GM23338 (cell line): ENCODE results near the gene DYNC2H1. TPM values are rescaled to one million over a fixed set of nuclear protein-coding genes. Genes with fewer than 3 reads are reported as not detected.

ENCODE experiments used
- ATAC-seq: fragments of 200-7000 bp; cut with Tn5 transposase; 3 replicates; pipeline ENCODE4 v1.9.1; 2020
- DNase-seq: peaks from one replicate; pipeline ENCODE4 v3.0.0-alpha.2; 2015; ENCODE audit warnings: low spot score
- H2AFZ ChIP-seq: fragments of 200-600 bp; sonication (generic); 2 replicates; pipeline ENCODE4 v1.8.0; 2016; ENCODE audit warnings: antibody characterized with exemption, mild to moderate bottlenecking, moderate library complexity
- H3F3A ChIP-seq: fragments of 200-600 bp; sonication (generic); replicated peaks from 2 replicates; pipeline ENCODE4 v1.8.0; 2017; ENCODE audit warnings: antibody characterized with exemption, mixed run types, low read depth
- H3K27ac ChIP-seq: fragments of 200-600 bp; sonication (generic); 2 replicates; pipeline ENCODE4 v1.6.1; 2016; ENCODE audit warnings: low read depth
- H3K27me3 ChIP-seq: fragments of 200-600 bp; sonication (generic); 2 replicates; pipeline ENCODE4 v1.8.0; 2016; ENCODE audit warnings: mild to moderate bottlenecking, mixed run types, moderate library complexity; ENCODE audit not compliant: insufficient read depth
- H3K36me3 ChIP-seq: fragments of 200-600 bp; sonication (generic); 2 replicates; pipeline ENCODE4 v1.8.0; 2016; ENCODE audit warnings: mild to moderate bottlenecking; ENCODE audit not compliant: insufficient read depth
- H3K4me1 ChIP-seq: fragments of 200-600 bp; sonication (generic); 2 replicates; pipeline ENCODE4 v1.8.0; 2016; ENCODE audit warnings: mild to moderate bottlenecking, moderate library complexity; ENCODE audit not compliant: insufficient read depth
- H3K4me2 ChIP-seq: fragments of 200-600 bp; sonication (generic); 2 replicates; pipeline ENCODE4 v1.7.1; 2017; ENCODE audit warnings: mixed run types
- H3K4me3 ChIP-seq: fragments of 200-600 bp; sonication (generic); 2 replicates; pipeline ENCODE4 v1.6.1; 2016; ENCODE audit warnings: mixed run types
- H3K79me2 ChIP-seq: fragments of 200-600 bp; sonication (generic); replicated peaks from 2 replicates; pipeline ENCODE4 v1.8.0; 2017; ENCODE audit warnings: mild to moderate bottlenecking; ENCODE audit not compliant: insufficient read depth
- H3K9me2 ChIP-seq: fragments of 200-600 bp; sonication (generic); 2 replicates; pipeline ENCODE4 v1.8.0; 2017; ENCODE audit not compliant: insufficient read depth
- H4K20me1 ChIP-seq: fragments of 200-600 bp; sonication (generic); replicated peaks from 2 replicates; pipeline ENCODE4 v1.8.0; 2017; ENCODE audit warnings: mild to moderate bottlenecking; ENCODE audit not compliant: insufficient read depth
- H3K27ac Mint-ChIP-seq: 2 replicates; pipeline ENCODE4 v1.8.0; 2020; ENCODE audit warnings: inconsistent platforms, mild to moderate bottlenecking, moderate library complexity, mixed read lengths
- H3K27me3 Mint-ChIP-seq: 3 replicates; pipeline ENCODE4 v1.8.0; 2022; ENCODE audit warnings: low read depth, mild to moderate bottlenecking, moderate library complexity, mixed read lengths, inconsistent platforms; ENCODE audit not compliant: insufficient read depth, poor library complexity
- H3K36me3 Mint-ChIP-seq: 3 replicates; pipeline ENCODE4 v1.8.0; 2021; ENCODE audit warnings: low read depth, mild to moderate bottlenecking, inconsistent platforms, moderate library complexity, mixed read lengths
- H3K4me1 Mint-ChIP-seq: 3 replicates; pipeline ENCODE4 v1.8.0; 2020; ENCODE audit warnings: mild to moderate bottlenecking, inconsistent platforms, mixed read lengths
- H3K4me3 Mint-ChIP-seq: 3 replicates; pipeline ENCODE4 v1.8.0; 2021; ENCODE audit warnings: moderate library complexity, mild to moderate bottlenecking, inconsistent platforms, mixed read lengths
- H3K9me3 Mint-ChIP-seq: 3 replicates; pipeline ENCODE4 v1.8.0; 2020; ENCODE audit warnings: moderate library complexity, mild to moderate bottlenecking, inconsistent platforms, mixed read lengths
- CREB1 ChIP-seq: fragments of 250-450 bp; sonication (Bioruptor Pico); IDR thresholded peaks from 2 replicates; pipeline ENCODE4 v1.5.0; 2020; ENCODE audit warnings: low read depth, mild to moderate bottlenecking, moderate library complexity
- EZH2phosphoT487 ChIP-seq: fragments of 200-600 bp; sonication (generic); IDR thresholded peaks from one replicate; pipeline ENCODE4 v1.8.1; 2018; ENCODE audit warnings: antibody characterized with exemption; ENCODE audit not compliant: unreplicated experiment
- JUNB ChIP-seq: IDR thresholded peaks from one replicate; pipeline ENCODE4 v1.6.1; 2016; ENCODE audit warnings: antibody characterized with exemption; ENCODE audit not compliant: unreplicated experiment
- NANOG ChIP-seq: IDR thresholded peaks from 2 replicates; pipeline ENCODE4 v1.6.1; 2016; ENCODE audit warnings: antibody characterized with exemption, borderline replicate concordance
- STAT1 ChIP-seq: IDR thresholded peaks from one replicate; pipeline ENCODE4 v1.6.1; 2016; ENCODE audit warnings: antibody characterized with exemption; ENCODE audit not compliant: unreplicated experiment
- ZNF114 ChIP-seq: fragments of 250-450 bp; sonication (Bioruptor Pico); IDR thresholded peaks from 2 replicates; pipeline ENCODE4 v1.5.0; 2020; ENCODE audit warnings: mild to moderate bottlenecking, moderate library complexity
- ZNF331 ChIP-seq: fragments of 250-450 bp; sonication (Bioruptor Pico); IDR thresholded peaks from 2 replicates; pipeline ENCODE4 v1.5.0; 2020; ENCODE audit warnings: low read depth, mild to moderate bottlenecking, moderate library complexity
- polyA plus RNA-seq: library from polyadenylated mRNA; unstranded; fragments of >200 nt; fragmentation: Nextera tagmentation; extraction: Ambion mirVana; gene quantifications from 2 replicates; pipeline ENCODE4 v1.2.1, GENCODE V29; 2016
- total RNA-seq: library from RNA; depleted of rRNA; stranded (reverse); fragments of >200 nt; shearing (Covaris generic); gene quantifications from 2 replicates; pipeline ENCODE4 v1.2.3, GENCODE V29; 2014
- TF ChIP-seq, protein P1 (sequence below): IDR thresholded peaks from 2 replicates; pipeline ENCODE4 v1.6.1; 2016; ENCODE audit warnings: antibody characterized with exemption
- TF ChIP-seq, protein P2 (sequence below), 2 experiments: fragments of 200-600 bp in 1 of 2; sonication (generic) in 1 of 2; conservative IDR thresholded peaks; 2 replicates each; pipeline versions ENCODE4 v1.5.1 to v1.6.1; 2016 to 2017; ENCODE audit warnings: antibody characterized with exemption in 2 of 2, low read depth in 2 of 2, mild to moderate bottlenecking in 2 of 2, moderate library complexity in 1 of 2

DYNC2H1 gene
- total and polyA plus RNA-seq, 2 experiments from 2014 or later = 19.3 to 22.5 TPM

DNA sequence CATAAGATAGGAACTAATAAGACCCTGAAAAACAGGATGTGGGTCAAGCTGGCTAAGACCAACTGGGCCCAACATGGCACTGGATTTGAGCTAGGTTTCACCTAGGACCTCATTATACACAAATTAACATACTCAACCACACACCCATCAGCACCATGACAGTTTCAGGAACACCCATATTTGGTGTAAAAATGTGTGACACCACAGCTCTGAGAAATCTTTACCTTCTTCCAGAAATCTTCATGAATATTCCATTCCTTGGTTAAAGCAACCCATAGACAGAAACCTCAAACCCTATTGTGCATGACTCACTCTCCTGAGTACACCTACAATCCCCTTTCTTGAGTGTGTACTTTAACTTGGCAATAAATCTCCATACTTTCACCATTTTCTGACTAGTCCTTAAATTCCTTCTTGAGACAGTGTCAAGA lies 378.8 kb downstream of the DYNC2H1 start:
- Mint-ChIP-seq H3K4me3 (no peak overlapping the region), H3K9me3 (peaks cover 51% of the 10 kb centered on the region), H3K27ac (no peak overlapping the region), H3K27me3 (no peaks in the 10 kb centered on the region), H3K4me1 (peaks cover 20% of the 10 kb centered on the region), H3K36me3 (peaks cover 43% of the 10 kb centered on the region)
- peaks cover 13% of the 10 kb centered on the region; the same call in 1 of the 2 replicates for H3K9me2 ChIP-seq
- no peak overlapping the region for H3K27ac ChIP-seq
- no peak overlapping the region for H3K4me2 ChIP-seq
- H3K27me3 ChIP-seq = no peaks in the 10 kb centered on the region
- H3K4me1 ChIP-seq = peaks cover 9% of the 10 kb centered on the region; the same call in 1 of the 2 replicates
- H3K36me3 ChIP-seq = peaks cover 5% of the 10 kb centered on the region; the same call in 1 of the 2 replicates
- TF ChIP-seq, protein P1, sequence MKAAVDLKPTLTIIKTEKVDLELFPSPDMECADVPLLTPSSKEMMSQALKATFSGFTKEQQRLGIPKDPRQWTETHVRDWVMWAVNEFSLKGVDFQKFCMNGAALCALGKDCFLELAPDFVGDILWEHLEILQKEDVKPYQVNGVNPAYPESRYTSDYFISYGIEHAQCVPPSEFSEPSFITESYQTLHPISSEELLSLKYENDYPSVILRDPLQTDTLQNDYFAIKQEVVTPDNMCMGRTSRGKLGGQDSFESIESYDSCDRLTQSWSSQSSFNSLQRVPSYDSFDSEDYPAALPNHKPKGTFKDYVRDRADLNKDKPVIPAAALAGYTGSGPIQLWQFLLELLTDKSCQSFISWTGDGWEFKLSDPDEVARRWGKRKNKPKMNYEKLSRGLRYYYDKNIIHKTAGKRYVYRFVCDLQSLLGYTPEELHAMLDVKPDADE = no peak
- H4K20me1 ChIP-seq = no peaks in the 10 kb centered on the region
- H3K4me3 ChIP-seq = no peak overlapping the region
- DNase-seq (no peak), ATAC-seq (no peak)
- no peak overlapping the region for H2AFZ ChIP-seq
- H3F3A ChIP-seq = no peaks in the 10 kb centered on the region
- no peaks in the 10 kb centered on the region for H3K79me2 ChIP-seq

DNA sequence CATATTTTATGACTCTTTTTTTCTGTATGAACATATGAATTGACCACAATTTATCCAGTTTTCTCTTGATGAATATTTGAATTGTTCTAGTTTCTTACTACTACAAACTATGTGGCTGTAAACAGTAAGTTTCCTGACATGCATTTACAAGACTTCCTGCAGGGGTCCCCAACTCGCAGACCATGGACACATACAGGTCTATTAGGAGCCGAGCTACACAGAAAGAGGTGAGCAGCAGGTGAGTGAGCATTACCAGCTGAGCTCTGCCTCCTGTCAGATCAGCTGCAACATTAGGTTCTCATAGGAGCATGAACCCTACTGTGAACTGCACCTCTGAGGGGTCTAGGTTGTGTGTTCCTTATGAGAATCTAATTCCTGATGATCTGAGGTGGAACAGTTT lies 379.4 kb downstream of the DYNC2H1 start:
- Histone ChIP-seq H3K4me1 (peaks cover 9% of the 10 kb centered on the region; the same call in 1 of the 2 replicates), H3F3A (no peaks in the 10 kb centered on the region), H3K27ac (no peak overlapping the region), H3K4me2 (no peak overlapping the region), H4K20me1 (no peaks in the 10 kb centered on the region), H3K9me2 (peaks cover 13% of the 10 kb centered on the region; the same call in 1 of the 2 replicates), H3K79me2 (no peaks in the 10 kb centered on the region), H3K4me3 (no peak overlapping the region), H3K27me3 (no peaks in the 10 kb centered on the region), H3K36me3 (peaks cover 5% of the 10 kb centered on the region; the same call in 1 of the 2 replicates), H2AFZ (no peak overlapping the region)
- ATAC-seq (no peak), DNase-seq (no peak)
- Mint-ChIP-seq H3K27me3 (no peaks in the 10 kb centered on the region), H3K4me1 (peaks cover 18% of the 10 kb centered on the region), H3K9me3 (peaks cover 51% of the 10 kb centered on the region), H3K27ac (no peak overlapping the region), H3K4me3 (no peak overlapping the region), H3K36me3 (peaks cover 43% of the 10 kb centered on the region)
- TF ChIP-seq EZH2phosphoT487 (no peak), ZNF114 (no peak), JUNB (no peak), CREB1 (CRISPR knock-in tag) (no peak), NANOG (no peak), STAT1 (no peak), ZNF331 (CRISPR knock-in tag) (no peak)
- TF ChIP-seq, protein P2, sequence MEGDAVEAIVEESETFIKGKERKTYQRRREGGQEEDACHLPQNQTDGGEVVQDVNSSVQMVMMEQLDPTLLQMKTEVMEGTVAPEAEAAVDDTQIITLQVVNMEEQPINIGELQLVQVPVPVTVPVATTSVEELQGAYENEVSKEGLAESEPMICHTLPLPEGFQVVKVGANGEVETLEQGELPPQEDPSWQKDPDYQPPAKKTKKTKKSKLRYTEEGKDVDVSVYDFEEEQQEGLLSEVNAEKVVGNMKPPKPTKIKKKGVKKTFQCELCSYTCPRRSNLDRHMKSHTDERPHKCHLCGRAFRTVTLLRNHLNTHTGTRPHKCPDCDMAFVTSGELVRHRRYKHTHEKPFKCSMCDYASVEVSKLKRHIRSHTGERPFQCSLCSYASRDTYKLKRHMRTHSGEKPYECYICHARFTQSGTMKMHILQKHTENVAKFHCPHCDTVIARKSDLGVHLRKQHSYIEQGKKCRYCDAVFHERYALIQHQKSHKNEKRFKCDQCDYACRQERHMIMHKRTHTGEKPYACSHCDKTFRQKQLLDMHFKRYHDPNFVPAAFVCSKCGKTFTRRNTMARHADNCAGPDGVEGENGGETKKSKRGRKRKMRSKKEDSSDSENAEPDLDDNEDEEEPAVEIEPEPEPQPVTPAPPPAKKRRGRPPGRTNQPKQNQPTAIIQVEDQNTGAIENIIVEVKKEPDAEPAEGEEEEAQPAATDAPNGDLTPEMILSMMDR (conservative IDR thresholded peaks at IDR 0.05; ENCODE audit: low read depth in 2 of 2) = peak; percentile 12 to 19; a peak in 1 of 4 replicates
